IMR-90 (cell line): ENCODE measurements around the gene UBE2N. TPM values are rescaled to one million over a fixed set of nuclear protein-coding genes. Genes with fewer than 3 reads are reported as not detected.

Experiments
- ATAC-seq: fragments of 200-7000 bp; cut with Tn5 transposase; 2 replicates; pipeline ENCODE4 v1.9.1; 2020; ENCODE audit warnings: low read depth, mild to moderate bottlenecking, moderate library complexity
- BruUV-seq: library from RNA; stranded (reverse); fragments of 400-500 nt; replicated peaks from 2 replicates; lab custom pipeline; 2021; lab: Mats Ljungman, UMichigan
- CTCF ChIA-PET: fragments of 300-600 bp; formaldehyde crosslinking; extraction: SDS; loops from one replicate; lab custom pipeline; 2021; ENCODE audit warnings: antibody characterized with exemption; lab: Yijun Ruan, JAX
- POLR2A ChIA-PET: fragments of 300-600 bp; sonication (Branson Sonifier 250); formaldehyde crosslinking; loops from one replicate; lab custom pipeline; 2022; ENCODE audit warnings: antibody characterized with exemption; ENCODE audit not compliant: unreplicated experiment; lab: Charles Lee
- DNase-seq: peaks from one replicate; pipeline ENCODE4 v3.0.0; 2013
- H2AFZ ChIP-seq: replicated peaks from 2 replicates; pipeline ENCODE3; 2013; ENCODE audit warnings: low read length, mild to moderate bottlenecking; ENCODE audit not compliant: poor library complexity
- H2AK5ac ChIP-seq: 2 replicates; pipeline ENCODE4 v1.6.1; 2013; ENCODE audit warnings: low read depth, low read length, inconsistent platforms
- H2AK9ac ChIP-seq: replicated peaks from 2 replicates; pipeline ENCODE3; 2013; ENCODE audit warnings: mild to moderate bottlenecking, low read depth, low read length, moderate library complexity; ENCODE audit not compliant: poor library complexity
- H2BK120ac ChIP-seq: 2 replicates; pipeline ENCODE4 v1.6.1; 2013; ENCODE audit warnings: low read depth, low read length, inconsistent platforms
- H2BK15ac ChIP-seq: 3 replicates; pipeline ENCODE4 v1.6.1; 2013; ENCODE audit warnings: low read depth, low read length, inconsistent platforms
- H2BK20ac ChIP-seq: 2 replicates; pipeline ENCODE4 v1.6.1; 2013; ENCODE audit warnings: low read depth, mild to moderate bottlenecking, inconsistent platforms, low read length, moderate library complexity
- H2BK5ac ChIP-seq: 2 replicates; pipeline ENCODE4 v1.6.1; 2013; ENCODE audit warnings: mild to moderate bottlenecking, low read depth, low read length, inconsistent platforms; ENCODE audit not compliant: poor library complexity, severe bottlenecking
- H3K14ac ChIP-seq: replicated peaks from 2 replicates; pipeline ENCODE4 v1.6.1; 2013; ENCODE audit warnings: low read depth, low read length, inconsistent platforms
- H3K18ac ChIP-seq: 2 replicates; pipeline ENCODE4 v1.6.1; 2013; ENCODE audit warnings: low read depth, low read length, control low read depth
- H3K23ac ChIP-seq: 2 replicates; pipeline ENCODE4 v1.6.1; 2013; ENCODE audit warnings: low read depth, low read length, inconsistent platforms
- H3K27ac ChIP-seq: 2 replicates; pipeline ENCODE4 v1.5.1; 2013; ENCODE audit warnings: mild to moderate bottlenecking, control low read depth, low read length; ENCODE audit not compliant: insufficient read depth
- H3K27me3 ChIP-seq: 2 replicates; pipeline ENCODE4 v1.6.1; 2013; ENCODE audit warnings: low read length; ENCODE audit not compliant: control insufficient read depth, insufficient read depth
- H3K36me3 ChIP-seq: 2 replicates; pipeline ENCODE4 v1.6.1; 2013; ENCODE audit warnings: low read length, mixed read lengths; ENCODE audit not compliant: control insufficient read depth, insufficient read depth
- H3K4ac ChIP-seq: 2 replicates; pipeline ENCODE4 v1.6.1; 2013; ENCODE audit warnings: low read depth, low read length, inconsistent platforms
- H3K4me1 ChIP-seq: 2 replicates; pipeline ENCODE4 v1.6.1; 2013; ENCODE audit warnings: low read length, mixed read lengths; ENCODE audit not compliant: control insufficient read depth, insufficient read depth
- H3K4me2 ChIP-seq: 2 replicates; pipeline ENCODE4 v1.6.1; 2013; ENCODE audit warnings: low read depth, mild to moderate bottlenecking, control low read depth, low read length, moderate library complexity
- H3K4me3 ChIP-seq: 2 replicates; pipeline ENCODE4 v1.5.1; 2013; ENCODE audit warnings: low read depth, mild to moderate bottlenecking, control low read depth, low read length, moderate library complexity; ENCODE audit not compliant: insufficient read depth
- H3K56ac ChIP-seq: 2 replicates; pipeline ENCODE4 v1.6.1; 2013; ENCODE audit warnings: low read length, inconsistent platforms; ENCODE audit not compliant: insufficient read depth; ENCODE audit errors: extremely low read depth
- H3K79me1 ChIP-seq, 2 experiments: 2 replicates each; pipeline ENCODE4 v1.6.1; 2013; ENCODE audit warnings: low read length in 2 of 2, inconsistent platforms in 1 of 2, low read depth in 1 of 2
- H3K9ac ChIP-seq: 2 replicates; pipeline ENCODE4 v1.6.1; 2013; ENCODE audit warnings: low read depth, low read length, control low read depth
- H3K9me1 ChIP-seq: 2 replicates; pipeline ENCODE4 v1.6.1; 2013; ENCODE audit warnings: low read length, inconsistent platforms; ENCODE audit not compliant: insufficient read depth
- H3K9me3 ChIP-seq: 2 replicates; pipeline ENCODE4 v1.6.1; 2013; ENCODE audit warnings: low read length; ENCODE audit not compliant: control insufficient read depth, insufficient read depth
- H4K20me1 ChIP-seq: 2 replicates; pipeline ENCODE4 v1.6.1; 2013; ENCODE audit warnings: low read length, inconsistent platforms; ENCODE audit not compliant: insufficient read depth
- H4K5ac ChIP-seq: 2 replicates; pipeline ENCODE4 v1.6.1; 2013; ENCODE audit warnings: mild to moderate bottlenecking, low read depth, low read length, control low read depth
- H4K8ac ChIP-seq, 2 experiments: 2 replicates each; pipeline ENCODE4 v1.6.1; 2013; ENCODE audit warnings: low read depth in 2 of 2, low read length in 2 of 2, control low read depth in 1 of 2, inconsistent platforms in 1 of 2
- H4K91ac ChIP-seq: 2 replicates; pipeline ENCODE4 v1.6.1; 2013; ENCODE audit warnings: low read depth, low read length, inconsistent platforms; ENCODE audit not compliant: insufficient read depth
- BHLHE40 ChIP-seq: fragments of 150-350 bp; IDR thresholded peaks from 2 replicates; pipeline ENCODE4 v1.6.1; 2016; ENCODE audit warnings: mild to moderate bottlenecking, low read depth, low read length
- CEBPB ChIP-seq: IDR thresholded peaks from 2 replicates; pipeline ENCODE4 v1.6.1; 2012; ENCODE audit warnings: low read depth, low read length, improper control_type of control experiment
- CHD1 ChIP-seq: IDR thresholded peaks from 2 replicates; pipeline ENCODE4 v1.6.1; 2012; ENCODE audit warnings: low read depth, low read length, improper control_type of control experiment
- CTCF ChIP-seq: conservative IDR thresholded peaks from 2 replicates; pipeline ENCODE4 v1.5.1; 2012; ENCODE audit warnings: mild to moderate bottlenecking, low read depth, low read length, improper control_type of control experiment
- MAFK ChIP-seq: IDR thresholded peaks from 2 replicates; pipeline ENCODE4 v1.6.1; 2012; ENCODE audit warnings: low read depth, low read length, improper control_type of control experiment
- MAZ ChIP-seq: IDR thresholded peaks from 2 replicates; pipeline ENCODE4 v1.6.1; 2012; ENCODE audit warnings: low read depth, mild to moderate bottlenecking, low read length, improper control_type of control experiment, moderate library complexity, borderline replicate concordance
- MXI1 ChIP-seq: IDR thresholded peaks from 2 replicates; pipeline ENCODE4 v1.6.1; 2012; ENCODE audit warnings: low read depth, mild to moderate bottlenecking, low read length, moderate library complexity, borderline replicate concordance
- NFE2L2 ChIP-seq: fragments of 150-350 bp; IDR thresholded peaks from 2 replicates; pipeline ENCODE4 v1.6.1; 2016; ENCODE audit warnings: low read depth, mild to moderate bottlenecking, low read length
- RAD21 ChIP-seq: IDR thresholded peaks from 2 replicates; pipeline ENCODE4 v1.6.1; 2012; ENCODE audit warnings: low read length, improper control_type of control experiment
- RCOR1 ChIP-seq: IDR thresholded peaks from 2 replicates; pipeline ENCODE4 v1.6.1; 2012; ENCODE audit warnings: mild to moderate bottlenecking, low read length, improper control_type of control experiment; ENCODE audit not compliant: insufficient replicate concordance
- RFX5 ChIP-seq: IDR thresholded peaks from 2 replicates; pipeline ENCODE4 v1.8.0; 2012; ENCODE audit warnings: low read depth, mild to moderate bottlenecking, low read length, moderate library complexity
- SMC3 ChIP-seq: fragments of 150-350 bp; IDR thresholded peaks from 2 replicates; pipeline ENCODE4 v1.6.1; 2016; ENCODE audit warnings: low read depth, mild to moderate bottlenecking, antibody characterized with exemption, low read length, moderate library complexity
- WGBS, 2 experiments: methylation state at CpG; one replicate each; pipeline versions ENCODE4 v1.1.5 to v1.1.7; 2013; ENCODE audit warnings: missing lambda C conversion rate in 2 of 2; ENCODE audit not compliant: insufficient read length in 1 of 2; ENCODE audit errors: extremely low coverage in 2 of 2; 5-methylcytosine and 5-hydroxymethylcytosine counted together
- dilution Hi-C: fragments of 300-500 bp; cut with HindIII; formaldehyde crosslinking; loops from one replicate; pipeline ENCODE4 v1.14.3; 2018; ENCODE audit warnings: low sequenced_read_pairs; ENCODE audit not compliant: unreplicated experiment
- in situ Hi-C: fragments of 300-500 bp; cut with MboI; formaldehyde crosslinking; loops from 3 replicates; pipeline ENCODE4 v1.14.3; 2019; ENCODE audit warnings: low sequenced_read_pairs, inconsistent platforms, mixed read lengths
- intact Hi-C: fragments of 100-400 bp; cut with micrococcal nuclease; formaldehyde crosslinking; loops from 2 replicates; pipeline ENCODE4 v1.10.0; 2022
- polyA plus RNA-seq, 3 experiments: library from polyadenylated mRNA; depleted of rRNA; stranded (reverse); fragments of >200 nt; gene quantifications; 2 replicates each; pipeline ENCODE4 v1.2.3, GENCODE V29; 2012; ENCODE audit warnings: low replicate concordance in 1 of 3
- total RNA-seq: library from RNA; depleted of rRNA; stranded (reverse); fragments of >200 nt; gene quantifications from 2 replicates; pipeline ENCODE4 v1.2.3, GENCODE V29; 2012
- TF ChIP-seq, protein P1 (sequence below): fragments of 150-350 bp; IDR thresholded peaks from 2 replicates; pipeline ENCODE4 v1.6.1; 2016; ENCODE audit warnings: low read depth, mild to moderate bottlenecking, low read length, moderate library complexity, borderline replicate concordance

Gene UBE2N
- total and polyA plus RNA-seq, 2 of the 4 experiments (the other 2 are of a cell fraction), result 64.5 to 103 TPM

DNA sequence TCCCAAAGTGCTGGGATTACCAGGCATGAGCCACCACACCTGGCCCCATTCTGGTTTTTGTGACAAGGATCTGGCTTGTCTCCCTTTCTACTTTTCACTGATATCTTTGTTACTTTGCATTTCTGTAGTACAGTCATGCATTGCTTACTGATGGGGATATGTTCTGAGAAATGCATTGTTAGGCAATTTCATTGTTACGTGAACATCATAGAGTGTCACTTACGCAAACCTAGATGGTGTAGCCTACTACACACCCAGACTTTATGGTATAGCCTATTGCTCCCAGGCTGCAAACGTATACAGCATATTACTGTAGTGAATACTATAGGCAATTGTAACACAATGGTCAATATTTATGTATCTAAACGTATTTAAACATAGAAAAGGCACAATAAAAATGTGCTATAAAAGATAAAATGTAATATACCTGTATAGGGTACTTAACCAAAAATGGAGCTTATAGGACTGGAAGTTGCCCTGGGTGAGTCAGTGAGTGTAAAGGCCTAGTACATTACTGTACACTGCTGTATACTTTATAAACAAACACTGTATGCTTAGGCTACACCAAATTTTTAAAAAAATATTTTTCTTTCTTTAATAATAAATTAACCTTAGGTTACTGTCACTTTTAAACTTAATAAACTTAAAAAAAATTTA lies 41.5 kb upstream of the UBE2N start (continued):
- TF ChIP-seq RFX5, result no peak

GRCh38 chr12:93482721-93483120 lies 41.0 kb upstream of the UBE2N start:
- no peak overlapping the region for H2AK5ac ChIP-seq
- no peak overlapping the region for H2BK15ac ChIP-seq
- no peak overlapping the region for H2AK9ac ChIP-seq
- no peak overlapping the region for H2BK20ac ChIP-seq
- no peak overlapping the region for H3K4me3 ChIP-seq
- in situ Hi-C loops, result no loop called here
- H3K36me3 ChIP-seq, result peaks cover 41% of the 10 kb centered on the region
- H2BK5ac ChIP-seq, result no peak overlapping the region
- H3K56ac ChIP-seq, result no peak overlapping the region
- no TSS peak for BruUV-seq
- no peak for ATAC-seq
- no peak overlapping the region for H4K5ac ChIP-seq
- H3K23ac ChIP-seq, result no peak overlapping the region
- no peak overlapping the region for H4K8ac ChIP-seq
- ChIA-PET POLR2A (no interaction called here), CTCF (interaction anchor here (1.9 kb wide), 1 partner anchor 20 kb away, joined by 11 read pairs; no protein-coding TSS in a partner anchor)
- peaks cover 13 to 51% of the 10 kb centered on the region in 2 experiments for H3K79me1 ChIP-seq
- H3K14ac ChIP-seq, result no peak overlapping the region
- no peak for DNase-seq
- H2AFZ ChIP-seq, result no peak overlapping the region
- no peaks in the 10 kb centered on the region for H3K27me3 ChIP-seq
- H3K4me1 ChIP-seq, result peaks cover 10% of the 10 kb centered on the region
- intact Hi-C loops, result loop anchor here (5.0 kb wide), 1 partner anchor 745 kb away; no protein-coding TSS in a partner anchor
- H3K27ac ChIP-seq, result no peak overlapping the region
- no peak overlapping the region for H3K18ac ChIP-seq
- no peak overlapping the region for H2BK120ac ChIP-seq
- no peak overlapping the region for H3K4ac ChIP-seq
- no peak overlapping the region for H4K91ac ChIP-seq
- peaks cover 11% of the 10 kb centered on the region; the same call in 1 of the 2 replicates for H4K20me1 ChIP-seq
- H3K9ac ChIP-seq, result no peak overlapping the region
- dilution Hi-C loops, result no loop called here
- H3K9me1 ChIP-seq, result peaks cover 8% of the 10 kb centered on the region; the same call in 1 of the 2 replicates
- no peaks in the 10 kb centered on the region for H3K9me3 ChIP-seq
- no peak overlapping the region for H3K4me2 ChIP-seq
- WGBS, 2 experiments, result 100% methylated on average over 1 of the region's 5 CpGs; no CpG with 5 or more reads in 1 of the 2 experiments
- TF ChIP-seq CTCF (no peak), MXI1 (no peak), RFX5 (no peak), NFE2L2 (no peak), CHD1 (no peak), RAD21 (no peak), SMC3 (no peak), RCOR1 (no peak), CEBPB (no peak), MAZ (no peak), BHLHE40 (no peak), MAFK (no peak)
- TF ChIP-seq, protein P1, sequence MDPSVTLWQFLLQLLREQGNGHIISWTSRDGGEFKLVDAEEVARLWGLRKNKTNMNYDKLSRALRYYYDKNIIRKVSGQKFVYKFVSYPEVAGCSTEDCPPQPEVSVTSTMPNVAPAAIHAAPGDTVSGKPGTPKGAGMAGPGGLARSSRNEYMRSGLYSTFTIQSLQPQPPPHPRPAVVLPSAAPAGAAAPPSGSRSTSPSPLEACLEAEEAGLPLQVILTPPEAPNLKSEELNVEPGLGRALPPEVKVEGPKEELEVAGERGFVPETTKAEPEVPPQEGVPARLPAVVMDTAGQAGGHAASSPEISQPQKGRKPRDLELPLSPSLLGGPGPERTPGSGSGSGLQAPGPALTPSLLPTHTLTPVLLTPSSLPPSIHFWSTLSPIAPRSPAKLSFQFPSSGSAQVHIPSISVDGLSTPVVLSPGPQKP, result no peak
